ENCODE measurements around the gene MEIS1.

GRCh38 chr2:66573821-66574233 lies 138.9 kb downstream of the MEIS1 start:
- TF ChIP-seq POLR2A (IDR thresholded peaks at IDR 0.05; ENCODE audit: low read depth, low read length) (no peak), TAF1 (IDR thresholded peaks at IDR 0.05; ENCODE audit: borderline replicate concordance, low read depth, low read length) (no peak), POLR2AphosphoS5 (IDR thresholded peaks at IDR 0.05; ENCODE audit: low read depth, low read length) (no peak)

All from GM12892 (cell line).